Kidney (tissue), 14 donors: ENCODE data around the gene MRPL34. TPM values are rescaled to one million over a fixed set of nuclear protein-coding genes. Genes with fewer than 3 reads are reported as not detected.
"Not testable (repeated sequence)": the region's sequence is repeated elsewhere in the genome, so short reads cannot be mapped to it uniquely, and the experiment has no call there.

ENCODE experiments used
- DNase-seq, 5 donors: peaks; one replicate each; pipeline ENCODE4 v3.0.0-alpha.2; 2013 to 2020
- FAIRE-seq: peaks from 2 replicates; lab custom pipeline; 2012; peaks lifted over from hg19 to GRCh38; lab: Jason Lieb, UNC
- H3K27ac ChIP-seq, 2 donors: one replicate each; pipeline ENCODE4 v1.7.0; 2013; ENCODE audit warnings: low read depth in 2 of 2, low read length in 2 of 2, inconsistent platforms in 1 of 2
- H3K27me3 ChIP-seq: one replicate; pipeline ENCODE4 v1.7.1; 2013; ENCODE audit warnings: low read length, inconsistent platforms; ENCODE audit not compliant: control insufficient read depth, insufficient read depth
- H3K36me3 ChIP-seq, 3 donors: one replicate each; pipeline versions ENCODE4 v1.7.0 to v1.7.1; 2013; ENCODE audit warnings: low read length in 3 of 3, control low read depth in 1 of 3, inconsistent platforms in 1 of 3; ENCODE audit not compliant: insufficient read depth in 3 of 3, control insufficient read depth in 2 of 3
- H3K4me1 ChIP-seq, 3 donors: one replicate each; pipeline versions ENCODE4 v1.7.0 to v1.7.1; 2013; ENCODE audit warnings: low read length in 3 of 3, inconsistent platforms in 1 of 3, low read depth in 1 of 3; ENCODE audit not compliant: control insufficient read depth in 2 of 3, insufficient read depth in 2 of 3
- H3K4me3 ChIP-seq, 3 donors: one replicate each; pipeline versions ENCODE4 v1.7.0 to v1.8.1; 2013; ENCODE audit warnings: low read length in 3 of 3, control low read depth in 1 of 3, inconsistent platforms in 1 of 3
- H3K9ac ChIP-seq, 3 donors: one replicate each; pipeline versions ENCODE4 v1.7.0 to v1.7.1; 2013; ENCODE audit warnings: low read length in 3 of 3, control low read depth in 1 of 3, inconsistent platforms in 1 of 3
- H3K9me3 ChIP-seq, 3 donors: one replicate each; pipeline versions ENCODE4 v1.7.0 to v1.7.1; 2013; ENCODE audit warnings: low read length in 3 of 3, control low read depth in 1 of 3, inconsistent platforms in 1 of 3; ENCODE audit not compliant: control insufficient read depth in 2 of 3, insufficient read depth in 1 of 3
- intact Hi-C: fragments of 100-400 bp; cut with DNase I; formaldehyde crosslinking; loops from one replicate; pipeline ENCODE4 v1.11.1; 2022
- polyA plus RNA-seq: library from polyadenylated mRNA; stranded (reverse); fragments of 350-450 nt; fragmentation: Illumina TruSeq; extraction: RNeasy Lipid Tissue Mini Kit (QIAGEN cat#74804); gene quantifications from one replicate; pipeline ENCODE4 v1.2.3, GENCODE V29; 2014; ENCODE audit warnings: low read depth, low replicate concordance; ENCODE audit not compliant: insufficient read depth
- total RNA-seq: library from RNA; stranded (reverse); fragmentation: NEBNext Ultra II Directional; extraction: Animal tissue kit (Norgen Biotek cat#: 25700); gene quantifications from one replicate; pipeline ENCODE4 v1.2.1, GENCODE V29; 2021
- TF ChIP-seq, protein P1 (sequence below): IDR thresholded peaks from 3 replicates; pipeline ENCODE4 v1.5.1; 2012; ENCODE audit warnings: mild to moderate bottlenecking, moderate library complexity, borderline replicate concordance; ENCODE audit not compliant: insufficient read depth; ENCODE audit errors: extremely low read depth
- donor health status: control.
- donor health status: control.
- donor health status: control.
- donor health status: control.
- donor health status: control.
- donor health status: DM: yes; HTN: yes; CAD: no.
- donor health status: Normal renal cell carcinoma (clear cell type).

MRPL34 gene
- total and polyA plus RNA-seq, 2 donors from 2014 or later, result 59.3 to 369 TPM

DNA sequence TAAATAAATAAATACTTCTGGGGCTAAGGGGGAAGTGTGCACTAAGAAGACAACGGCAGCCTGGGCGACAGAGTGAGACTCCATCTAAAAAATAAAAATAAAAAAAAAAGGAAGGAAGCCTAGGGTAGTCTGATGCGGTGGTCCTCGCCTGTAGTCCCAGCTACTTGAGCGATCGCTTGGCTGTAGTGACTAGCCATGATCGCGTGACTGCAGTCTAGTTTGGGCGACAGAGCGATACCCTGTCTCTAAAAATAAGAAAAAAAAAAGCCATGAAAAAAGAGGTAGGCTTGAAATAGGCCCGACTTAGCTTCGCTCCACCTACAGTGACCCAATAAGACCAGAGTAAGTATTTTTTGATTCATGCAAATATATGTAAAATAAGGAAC lies 39.1 kb upstream of the MRPL34 start:
- Histone ChIP-seq H3K4me3 (peak overlapping the region in 2 of 3 donors; percentile 5 to 24), H3K9me3 (no peaks in the 10 kb centered on the region), H3K36me3 (peaks cover 0 to 10% (median 2%) of the 10 kb centered on the region in 3 donors), H3K4me1 (peaks cover 0 to 4% (median 3%) of the 10 kb centered on the region in 3 donors), H3K9ac (no peak overlapping the region), H3K27ac (no peak overlapping the region), H3K27me3 (no peaks in the 10 kb centered on the region)
- intact Hi-C loops, result no loop called here
- DNase-seq (no peak), FAIRE-seq (no peak)
- TF ChIP-seq, protein P1, sequence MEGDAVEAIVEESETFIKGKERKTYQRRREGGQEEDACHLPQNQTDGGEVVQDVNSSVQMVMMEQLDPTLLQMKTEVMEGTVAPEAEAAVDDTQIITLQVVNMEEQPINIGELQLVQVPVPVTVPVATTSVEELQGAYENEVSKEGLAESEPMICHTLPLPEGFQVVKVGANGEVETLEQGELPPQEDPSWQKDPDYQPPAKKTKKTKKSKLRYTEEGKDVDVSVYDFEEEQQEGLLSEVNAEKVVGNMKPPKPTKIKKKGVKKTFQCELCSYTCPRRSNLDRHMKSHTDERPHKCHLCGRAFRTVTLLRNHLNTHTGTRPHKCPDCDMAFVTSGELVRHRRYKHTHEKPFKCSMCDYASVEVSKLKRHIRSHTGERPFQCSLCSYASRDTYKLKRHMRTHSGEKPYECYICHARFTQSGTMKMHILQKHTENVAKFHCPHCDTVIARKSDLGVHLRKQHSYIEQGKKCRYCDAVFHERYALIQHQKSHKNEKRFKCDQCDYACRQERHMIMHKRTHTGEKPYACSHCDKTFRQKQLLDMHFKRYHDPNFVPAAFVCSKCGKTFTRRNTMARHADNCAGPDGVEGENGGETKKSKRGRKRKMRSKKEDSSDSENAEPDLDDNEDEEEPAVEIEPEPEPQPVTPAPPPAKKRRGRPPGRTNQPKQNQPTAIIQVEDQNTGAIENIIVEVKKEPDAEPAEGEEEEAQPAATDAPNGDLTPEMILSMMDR, result no peak

DNA sequence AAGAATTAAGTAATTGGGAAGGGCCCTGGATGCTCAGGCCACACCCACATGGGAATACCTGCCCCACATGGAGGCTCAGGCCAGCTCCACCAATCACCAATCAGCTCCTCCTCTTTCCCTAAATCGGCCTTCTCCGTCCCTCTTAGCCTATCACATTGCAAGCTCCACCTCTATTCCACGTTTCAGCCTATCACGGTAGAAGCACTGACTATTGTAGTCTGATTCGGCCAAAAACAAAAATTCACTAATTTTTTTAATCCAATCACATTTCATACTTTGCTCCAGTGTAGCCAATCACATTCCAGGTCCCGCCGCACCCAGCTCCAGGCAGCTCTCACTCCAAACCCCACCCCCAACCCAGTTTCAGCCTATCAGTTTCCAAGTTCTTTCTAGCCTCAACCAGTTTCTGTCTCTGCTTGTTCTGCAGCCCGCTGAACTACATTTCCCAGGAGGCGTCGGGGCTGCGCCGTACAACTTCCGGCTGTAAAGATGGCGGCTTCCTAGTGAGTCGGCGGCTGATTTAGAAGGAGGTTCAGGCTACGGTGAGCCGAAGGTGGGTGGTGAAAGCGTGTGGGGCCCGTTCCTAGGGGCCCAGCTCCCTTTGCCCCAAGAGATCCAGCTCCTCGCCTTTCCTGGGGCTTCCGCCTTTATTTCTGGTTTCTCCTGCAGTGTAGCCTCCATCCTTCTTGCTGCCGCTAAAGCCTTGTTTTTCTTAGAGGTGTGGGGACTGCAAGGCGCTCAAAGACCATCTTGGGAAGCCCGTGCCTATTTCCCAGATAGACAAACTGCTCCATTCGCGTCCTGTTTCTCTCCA lies 38.5 kb upstream of the MRPL34 start, which contains the start of gene BABAM1:
Gene BABAM1, plus strand, starts transcription at position 469 of the 814 bp plus-strand sequence. CDS start 1,364 bp downstream, outside the sequence.
- intact Hi-C loops, result no loop called here
- Histone ChIP-seq H3K9ac (peak within 1 kb of the TSS; percentile 85 to 95 (median 94)), H3K27me3 (no peaks in the 10 kb centered on the region), H3K27ac (peak within 1 kb of the TSS in 1 of 2 donors; percentile 70), H3K36me3 (peaks cover 0 to 11% (median 4%) of the 10 kb centered on the region in 3 donors), H3K4me1 (peaks cover 0 to 4% (median 3%) of the 10 kb centered on the region in 3 donors), H3K4me3 (peak within 1 kb of the TSS; percentile 76 to 98 (median 95)), H3K9me3 (no peaks in the 10 kb centered on the region)
- peak; percentile 97 to 99 (median 99) for DNase-seq
- peak; percentile 99 for FAIRE-seq
- TF ChIP-seq, protein P1, result no peak

DNA sequence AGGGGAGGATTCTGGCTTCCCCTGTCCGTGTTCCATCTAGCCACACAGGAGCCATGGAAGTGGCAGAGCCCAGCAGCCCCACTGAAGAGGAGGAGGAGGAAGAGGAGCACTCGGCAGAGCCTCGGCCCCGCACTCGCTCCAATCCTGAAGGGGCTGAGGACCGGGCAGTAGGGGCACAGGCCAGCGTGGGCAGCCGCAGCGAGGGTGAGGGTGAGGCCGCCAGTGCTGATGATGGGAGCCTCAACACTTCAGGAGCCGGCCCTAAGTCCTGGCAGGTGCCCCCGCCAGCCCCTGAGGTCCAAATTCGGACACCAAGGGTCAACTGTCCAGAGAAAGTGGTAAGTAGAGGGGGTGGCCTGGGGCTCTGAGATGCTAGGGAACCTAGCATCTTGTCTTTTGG lies 36.9 kb upstream of the MRPL34 start:
- intact Hi-C loops, result no loop called here
- H3K36me3 ChIP-seq, result peaks cover 0 to 15% (median 4%) of the 10 kb centered on the region in 3 donors

DNA sequence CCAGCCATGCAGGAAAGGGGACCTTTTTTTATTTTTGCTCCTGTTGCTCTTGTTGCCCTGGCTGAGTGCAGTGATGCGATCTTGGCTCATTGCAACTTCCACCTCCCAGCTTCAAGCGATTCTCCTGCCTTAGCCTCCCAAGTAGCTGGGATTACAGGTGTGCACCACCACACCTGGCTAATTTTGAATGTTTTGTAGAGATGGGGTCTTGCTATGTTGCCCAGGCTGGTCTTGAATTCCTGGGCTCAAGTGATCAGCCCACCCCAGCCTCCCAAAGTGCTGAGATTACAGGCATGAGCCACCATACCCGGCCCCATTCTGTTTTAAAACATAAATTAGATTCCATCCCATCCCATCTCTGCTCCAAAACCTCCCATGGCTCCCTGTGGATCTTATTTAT lies 30.8 kb upstream of the MRPL34 start:
- H3K9ac ChIP-seq, H3K27ac ChIP-seq, H3K9me3 ChIP-seq, FAIRE-seq, H3K4me3 ChIP-seq, H3K4me1 ChIP-seq, H3K27me3 ChIP-seq, DNase-seq, intact Hi-C loops: not testable (repeated sequence)
- peaks cover 3 to 37% (median 4%) of the 10 kb centered on the region in 3 donors for H3K36me3 ChIP-seq

More for the DNA sequence above, 36.9 kb upstream of the MRPL34 start:
- no peak overlapping the region for H3K27ac ChIP-seq
- peaks cover 0 to 4% (median 3%) of the 10 kb centered on the region in 3 donors for H3K4me1 ChIP-seq
- FAIRE-seq (no peak), DNase-seq (peak in 1 of 5 donors; percentile 70)
- H3K9me3 ChIP-seq, result no peaks in the 10 kb centered on the region
- no peak overlapping the region for H3K9ac ChIP-seq
- H3K27me3 ChIP-seq, result no peaks in the 10 kb centered on the region
- TF ChIP-seq, protein P1, result no peak
- H3K4me3 ChIP-seq, result no peak overlapping the region
